NCI-H510A (cell line): Measurements from ENCODE around the gene NDUFS6.

ENCODE experiments used
- DNase-seq: peaks from one replicate; lab custom pipeline; 2025; lab: John Stamatoyannopoulos, UW

Gene NDUFS6

DNA sequence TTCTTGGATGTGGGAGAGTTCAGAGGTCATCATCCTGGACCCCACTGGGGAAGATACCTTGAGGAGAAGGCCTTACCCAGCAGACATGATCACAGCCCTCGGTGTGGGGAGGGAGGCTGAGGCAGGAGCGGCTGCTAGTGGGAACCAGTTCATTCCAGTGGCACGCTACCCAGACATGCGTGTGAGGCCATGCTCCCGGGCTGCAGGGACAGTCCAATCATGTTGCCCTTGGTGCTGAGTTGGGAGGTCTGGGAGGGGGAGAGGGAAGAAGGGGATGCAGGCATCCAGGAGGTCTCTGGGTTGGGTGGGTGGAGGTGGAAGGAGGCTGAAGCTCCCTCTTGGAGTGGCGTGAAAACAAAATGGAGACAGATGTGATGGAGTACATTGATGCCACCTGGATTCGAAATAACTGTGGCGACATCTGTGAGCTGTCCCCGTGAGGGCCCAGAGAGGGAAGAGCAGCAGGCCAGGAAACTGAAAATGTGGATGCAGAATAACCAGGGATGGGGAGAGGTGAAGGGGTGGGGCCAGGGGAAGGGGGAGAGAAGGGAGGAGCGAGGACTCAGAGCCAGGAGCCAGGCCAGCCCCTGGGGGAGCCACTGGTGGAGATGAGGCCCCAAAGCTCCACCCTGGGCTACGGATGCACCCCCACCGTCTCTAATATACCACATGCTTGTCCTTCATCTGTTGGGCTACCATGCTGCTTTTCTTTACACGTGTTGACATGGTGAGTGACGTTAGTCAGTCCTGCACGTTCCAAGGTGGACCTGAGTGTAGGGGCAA, 16.2 kb downstream of the NDUFS6 start:
- no peak for DNase-seq

GRCh38 chr5:1818784-1819183, 17.6 kb downstream of the NDUFS6 start:
- DNase-seq: no peak

- DNase-seq: no peak
Observed at GRCh38 chr5:1819458-1819857, 18.3 kb downstream of the NDUFS6 start.

- no peak for DNase-seq
Observed at GRCh38 chr5:1820381-1820780, 19.2 kb downstream of the NDUFS6 start.

DNA sequence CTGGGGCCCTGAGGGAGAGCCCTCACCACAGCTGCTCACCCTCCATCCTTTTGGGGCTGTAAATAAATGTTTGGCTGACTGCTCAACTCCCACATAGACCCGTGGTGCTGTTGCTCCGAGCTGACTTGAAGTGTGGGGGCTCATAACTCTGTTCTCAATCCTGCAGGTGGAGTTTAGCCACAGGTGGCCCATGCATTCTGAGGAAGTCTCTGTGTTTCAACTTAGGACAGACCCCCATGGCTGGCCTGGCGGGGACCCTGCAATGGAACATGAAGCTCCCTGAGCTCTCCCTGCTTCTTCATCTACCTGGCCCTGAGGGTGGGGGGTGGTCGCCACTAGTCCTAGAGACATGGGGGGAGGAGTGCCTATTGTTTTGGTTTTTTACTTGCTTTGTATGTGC, 19.7 kb downstream of the NDUFS6 start:
- DNase-seq: no peak

- DNase-seq: no peak
Observed at GRCh38 chr5:1821862-1822261, 20.7 kb downstream of the NDUFS6 start.

GRCh38 chr5:1823381-1824034, 22.3 kb downstream of the NDUFS6 start:
- no peak for DNase-seq

DNA sequence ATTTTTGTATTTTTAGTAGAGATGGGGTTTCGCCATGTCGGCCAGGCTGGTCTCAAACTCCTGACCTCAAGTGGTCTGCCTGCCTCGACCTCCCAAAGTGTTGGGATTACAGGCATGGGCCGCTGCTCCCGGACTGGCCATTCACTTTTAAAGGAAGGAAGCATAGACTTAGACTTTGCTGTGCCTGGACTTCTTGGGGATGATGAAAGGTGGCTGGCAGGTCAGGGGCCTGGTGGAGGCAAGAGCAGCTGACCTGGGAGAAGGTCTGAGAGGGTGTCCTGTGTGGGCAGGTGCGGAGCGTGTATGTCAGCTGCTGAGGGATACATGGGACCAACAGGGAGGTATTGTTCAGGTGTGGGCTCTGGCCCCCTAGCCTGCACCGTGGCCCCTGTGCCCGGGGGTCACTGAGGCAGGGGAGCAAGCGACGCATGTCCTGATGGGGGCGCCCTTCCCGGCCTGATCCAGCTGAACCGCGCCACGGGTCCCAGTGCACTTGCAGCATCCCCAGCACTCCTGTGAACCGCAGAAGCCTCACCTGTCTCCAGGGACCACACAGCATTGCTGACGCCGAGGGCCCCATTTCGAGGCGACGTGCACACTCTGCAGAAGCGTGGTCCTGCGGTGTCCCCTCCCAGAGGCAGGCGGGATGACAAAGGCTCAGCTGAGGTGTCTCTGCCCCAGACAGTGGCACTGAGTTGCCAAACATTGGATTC, 23.1 kb downstream of the NDUFS6 start:
- DNase-seq: no peak

DNA sequence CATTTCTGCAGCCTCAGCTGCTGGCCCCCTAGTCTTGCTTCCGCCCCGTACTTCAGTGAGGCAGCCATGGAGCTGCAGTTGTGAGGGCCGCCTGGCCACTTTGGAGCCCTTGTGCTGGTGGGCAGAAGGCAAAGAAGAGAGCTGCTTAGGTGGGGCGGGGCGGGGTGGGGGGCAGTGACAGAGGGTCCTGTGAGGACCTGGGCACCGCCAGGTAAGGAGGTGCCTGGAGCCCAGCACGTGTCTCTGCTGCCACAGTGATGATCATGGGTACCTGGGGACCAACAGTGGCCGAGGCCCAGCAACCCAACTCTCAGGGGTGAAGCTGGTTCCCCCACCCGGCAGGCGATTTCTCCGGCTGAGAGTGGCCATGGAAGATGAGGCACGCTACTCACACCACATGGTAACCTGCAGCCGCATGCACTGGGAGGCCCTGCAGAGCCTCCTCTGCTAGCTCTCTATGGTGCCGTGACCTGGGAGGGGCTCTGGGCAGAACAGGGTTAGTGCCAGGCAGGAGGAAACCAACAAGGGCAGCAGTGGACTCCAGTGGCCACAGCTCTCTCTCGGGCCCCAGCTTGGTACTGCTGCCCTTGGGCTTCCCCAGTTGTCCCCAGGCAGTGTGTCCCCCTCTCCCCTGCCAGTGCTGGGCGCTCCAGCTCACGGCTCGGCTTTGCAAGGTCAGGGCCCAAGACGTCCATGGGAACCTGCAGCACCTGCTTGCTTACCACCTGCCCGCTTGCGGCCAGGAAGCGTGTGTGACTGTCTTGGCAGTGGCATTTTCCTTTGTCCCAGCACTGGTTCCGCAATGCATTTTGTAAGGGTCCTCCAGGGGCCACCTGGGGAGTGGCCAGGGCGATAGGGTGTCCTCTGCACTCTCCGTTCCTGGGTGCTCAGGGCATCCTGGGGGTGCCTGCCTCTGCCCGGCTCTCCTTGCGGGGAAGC, 24.0 kb downstream of the NDUFS6 start:
- DNase-seq: no peak

DNA sequence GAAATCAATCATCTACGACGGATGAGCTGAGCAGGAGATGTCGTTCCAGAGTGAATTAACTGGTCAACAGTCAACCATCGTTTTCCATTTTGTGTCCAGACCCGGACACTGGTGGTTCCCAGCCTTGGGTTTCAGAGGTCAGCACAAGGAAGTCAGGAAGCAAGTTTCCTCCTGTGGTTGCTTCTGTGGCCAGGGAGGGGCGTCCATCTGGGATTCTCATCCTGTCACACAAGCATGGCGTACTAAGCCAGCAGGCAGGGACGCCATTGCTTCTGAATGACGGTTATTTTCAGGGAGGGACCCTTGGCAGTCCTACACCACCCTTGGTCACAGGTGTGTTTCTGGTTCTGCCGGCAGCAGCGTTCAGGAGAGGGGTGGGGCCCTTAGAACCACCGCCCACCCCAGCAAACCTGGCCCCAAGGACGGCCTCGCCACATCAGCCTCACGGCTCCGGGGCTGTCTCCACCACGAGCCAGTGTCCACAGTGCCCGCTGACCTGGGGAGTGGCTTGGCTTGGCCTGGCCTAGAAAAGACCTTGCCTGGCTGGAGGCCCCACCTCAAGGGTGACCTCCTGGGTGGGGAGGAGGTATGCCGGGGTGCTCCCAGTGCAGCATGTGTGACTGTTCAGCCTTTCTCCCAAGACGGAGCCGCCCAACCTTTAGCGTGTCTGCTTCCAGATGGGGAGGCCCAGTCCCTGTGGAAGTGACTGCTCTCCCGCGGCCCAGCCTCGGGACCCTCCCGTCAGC, 25.2 kb downstream of the NDUFS6 start:
- no peak for DNase-seq

DNA sequence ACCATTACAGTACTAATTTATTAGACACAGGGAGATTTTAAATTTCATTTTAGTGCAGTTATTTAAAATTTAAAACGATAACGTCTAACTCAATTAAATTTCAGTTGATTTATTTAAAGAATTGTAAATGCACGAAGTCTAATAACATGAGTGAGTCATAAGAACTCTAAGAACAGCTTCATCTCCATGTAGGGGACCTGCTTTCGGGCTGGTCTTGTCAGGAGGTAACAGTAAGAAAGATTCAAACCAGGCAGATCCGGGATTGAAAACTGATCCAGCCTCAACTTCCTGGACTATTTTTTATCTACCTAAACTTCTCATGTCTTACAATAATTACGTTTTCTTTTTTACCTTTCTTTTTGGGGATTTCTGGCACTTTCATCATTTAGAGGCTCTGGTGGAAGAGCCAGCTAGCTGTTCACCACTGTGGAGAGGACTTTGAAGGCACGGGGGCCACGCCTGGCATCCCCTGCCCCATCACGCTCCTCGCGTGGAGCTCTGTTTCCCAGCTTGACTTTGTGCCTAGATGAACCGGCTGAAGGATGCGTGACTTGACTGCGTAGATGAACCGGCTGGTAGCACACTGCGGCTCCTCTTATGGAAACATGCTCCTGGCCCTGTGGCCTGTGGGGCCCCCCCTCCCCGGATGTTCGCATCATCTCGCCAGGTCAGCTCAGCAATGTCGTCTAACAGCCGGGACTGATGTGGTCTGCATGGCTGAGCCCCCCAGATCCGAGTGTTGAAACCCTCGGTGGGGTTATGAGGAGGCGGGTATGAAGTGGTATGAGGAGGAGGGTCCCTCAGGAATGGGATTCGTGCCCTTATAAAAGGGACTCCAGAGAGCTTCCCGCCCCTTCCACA, 26.0 kb downstream of the NDUFS6 start:
- DNase-seq: no peak

DNA sequence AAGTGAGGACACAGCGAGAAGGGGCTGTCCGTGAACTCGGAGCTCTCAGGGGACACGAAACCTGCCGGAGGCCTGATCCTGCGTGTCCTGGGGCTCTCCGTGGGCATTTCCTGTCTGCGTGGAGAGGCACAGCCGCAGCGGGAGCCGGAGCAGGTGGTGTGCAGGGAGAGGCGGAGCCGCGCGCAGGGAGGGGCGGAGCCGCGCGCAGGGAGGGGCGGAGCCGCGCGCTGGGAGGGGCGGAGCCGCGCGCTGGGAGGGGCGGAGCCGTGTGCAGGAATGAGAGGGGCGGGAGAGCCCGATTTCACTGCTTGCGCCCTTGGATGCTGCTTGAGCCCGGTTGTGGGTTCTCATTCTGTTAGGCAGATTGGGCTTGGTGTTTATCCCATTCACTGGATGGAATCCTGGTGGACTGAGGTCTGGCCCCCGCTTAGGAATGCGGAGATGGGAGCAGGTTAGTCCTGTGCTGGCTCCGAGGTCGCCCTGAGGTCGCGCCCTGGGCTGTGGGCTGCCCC, 26.7 kb downstream of the NDUFS6 start:
- DNase-seq: no peak

DNA sequence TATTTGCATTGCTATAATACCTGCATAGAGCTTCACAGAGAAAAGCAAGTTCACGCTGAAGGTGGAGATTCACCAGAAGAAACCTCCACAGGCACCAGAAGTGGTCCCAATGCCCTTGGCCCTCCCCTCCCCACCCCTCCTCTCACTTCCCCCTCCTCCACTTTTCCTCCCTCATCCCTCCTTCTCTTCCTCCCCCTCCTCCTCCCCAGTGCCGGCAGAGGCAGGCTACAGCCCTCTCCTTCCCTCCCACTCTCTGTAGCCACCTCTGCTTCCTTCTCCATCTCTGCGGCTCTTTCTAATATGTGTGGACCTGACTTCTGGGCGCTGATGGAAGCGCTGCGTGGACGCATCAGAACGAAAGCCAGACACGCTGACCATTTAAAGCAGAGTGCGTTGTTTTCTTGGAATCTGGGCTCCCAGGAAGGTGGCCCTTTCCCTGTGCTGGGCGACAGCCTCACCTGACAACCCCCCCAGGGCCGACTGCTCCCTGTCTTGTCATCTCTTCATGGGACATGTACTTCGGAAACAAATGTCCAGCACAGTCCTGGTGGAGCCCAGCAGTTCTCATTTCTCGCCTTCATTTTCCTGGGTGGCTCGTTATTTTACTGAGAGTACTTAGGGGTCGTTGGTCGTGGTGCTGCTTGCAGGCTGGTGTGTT, 29.5 kb downstream of the NDUFS6 start:
- no peak for DNase-seq

- no peak for DNase-seq
Observed at GRCh38 chr5:1831257-1831656, 30.1 kb downstream of the NDUFS6 start.

GRCh38 chr5:1831677-1832313, 30.6 kb downstream of the NDUFS6 start:
- no peak for DNase-seq

- no peak for DNase-seq
Observed at GRCh38 chr5:1832511-1833250, 31.5 kb downstream of the NDUFS6 start.

DNA sequence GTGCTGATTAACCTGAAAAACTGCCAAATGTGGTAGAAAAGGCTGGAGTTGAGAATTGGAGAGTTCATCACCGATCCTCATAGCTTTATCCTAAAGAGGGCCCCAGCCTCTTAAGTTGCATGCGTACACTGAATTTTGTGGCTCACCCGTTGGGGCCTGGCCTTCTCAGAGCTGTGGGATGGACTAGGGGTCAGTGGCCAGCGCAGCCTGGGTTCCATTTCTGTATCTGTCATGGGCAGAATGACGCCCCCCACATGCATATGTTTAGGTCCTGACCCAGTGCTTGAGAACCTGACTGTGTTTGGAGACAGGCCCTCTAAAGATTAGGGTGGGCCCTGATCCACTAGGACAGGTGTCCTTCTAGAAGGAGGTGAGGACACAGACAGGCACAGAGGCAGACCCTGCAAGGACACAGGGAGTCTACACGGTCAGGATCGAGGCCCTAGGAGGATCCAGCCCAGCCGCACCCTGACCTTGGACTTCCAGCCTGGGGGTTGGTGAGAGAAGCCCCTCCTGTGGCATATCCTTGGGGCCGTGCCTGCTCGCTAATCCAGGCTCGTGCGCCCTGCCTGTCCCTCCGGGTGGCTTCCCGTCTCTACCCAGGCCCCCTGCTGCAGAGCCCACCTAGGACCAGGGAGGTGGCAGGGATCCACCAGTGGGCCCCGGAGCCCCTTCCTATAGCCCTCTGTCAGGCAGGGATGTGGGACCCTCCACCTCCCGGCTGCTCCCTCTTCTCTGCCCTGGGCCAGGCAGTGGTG, 32.2 kb downstream of the NDUFS6 start:
- no peak for DNase-seq
